ENCODE data around the gene DNAI1.

DNA sequence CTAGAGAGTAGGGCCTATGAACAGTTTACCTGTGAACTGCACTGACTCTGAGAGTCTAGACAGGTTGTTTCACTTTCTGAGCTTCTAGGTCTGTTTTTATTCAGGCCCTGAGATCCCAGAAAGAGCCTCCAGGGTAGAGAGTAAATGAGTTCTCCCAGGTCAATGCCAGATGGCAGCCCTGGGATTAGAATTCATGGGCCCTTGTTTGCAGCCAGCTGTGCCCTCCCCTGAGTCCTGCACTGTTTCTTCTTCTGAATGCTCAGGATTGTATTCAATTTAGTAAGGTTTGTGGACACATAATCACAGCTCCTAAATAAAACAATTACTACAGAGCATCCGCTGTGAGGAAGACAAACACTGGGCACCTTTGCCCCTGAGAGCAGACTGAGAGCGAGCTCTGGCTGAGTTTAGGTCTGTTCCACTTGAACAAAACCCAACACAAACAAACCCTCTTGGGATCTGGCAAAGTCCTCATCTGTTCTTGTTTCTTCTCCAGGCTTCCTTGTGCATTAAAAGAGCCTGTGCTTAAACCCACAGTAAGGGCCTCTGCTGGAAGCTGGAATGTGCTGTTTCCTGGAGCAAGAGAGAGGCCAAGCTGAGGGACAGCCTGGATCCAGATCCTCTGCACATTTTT lies 30.2 kb upstream of the DNAI1 start:
- TF ChIP-seq, protein P1, sequence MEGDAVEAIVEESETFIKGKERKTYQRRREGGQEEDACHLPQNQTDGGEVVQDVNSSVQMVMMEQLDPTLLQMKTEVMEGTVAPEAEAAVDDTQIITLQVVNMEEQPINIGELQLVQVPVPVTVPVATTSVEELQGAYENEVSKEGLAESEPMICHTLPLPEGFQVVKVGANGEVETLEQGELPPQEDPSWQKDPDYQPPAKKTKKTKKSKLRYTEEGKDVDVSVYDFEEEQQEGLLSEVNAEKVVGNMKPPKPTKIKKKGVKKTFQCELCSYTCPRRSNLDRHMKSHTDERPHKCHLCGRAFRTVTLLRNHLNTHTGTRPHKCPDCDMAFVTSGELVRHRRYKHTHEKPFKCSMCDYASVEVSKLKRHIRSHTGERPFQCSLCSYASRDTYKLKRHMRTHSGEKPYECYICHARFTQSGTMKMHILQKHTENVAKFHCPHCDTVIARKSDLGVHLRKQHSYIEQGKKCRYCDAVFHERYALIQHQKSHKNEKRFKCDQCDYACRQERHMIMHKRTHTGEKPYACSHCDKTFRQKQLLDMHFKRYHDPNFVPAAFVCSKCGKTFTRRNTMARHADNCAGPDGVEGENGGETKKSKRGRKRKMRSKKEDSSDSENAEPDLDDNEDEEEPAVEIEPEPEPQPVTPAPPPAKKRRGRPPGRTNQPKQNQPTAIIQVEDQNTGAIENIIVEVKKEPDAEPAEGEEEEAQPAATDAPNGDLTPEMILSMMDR (IDR thresholded peaks at IDR 0.05; ENCODE audit: insufficient read depth, low read length), result no peak
- TF ChIP-seq POLR2AphosphoS5 (IDR thresholded peaks at IDR 0.05; ENCODE audit: low read depth), result no peak
- TF ChIP-seq, protein P2, sequence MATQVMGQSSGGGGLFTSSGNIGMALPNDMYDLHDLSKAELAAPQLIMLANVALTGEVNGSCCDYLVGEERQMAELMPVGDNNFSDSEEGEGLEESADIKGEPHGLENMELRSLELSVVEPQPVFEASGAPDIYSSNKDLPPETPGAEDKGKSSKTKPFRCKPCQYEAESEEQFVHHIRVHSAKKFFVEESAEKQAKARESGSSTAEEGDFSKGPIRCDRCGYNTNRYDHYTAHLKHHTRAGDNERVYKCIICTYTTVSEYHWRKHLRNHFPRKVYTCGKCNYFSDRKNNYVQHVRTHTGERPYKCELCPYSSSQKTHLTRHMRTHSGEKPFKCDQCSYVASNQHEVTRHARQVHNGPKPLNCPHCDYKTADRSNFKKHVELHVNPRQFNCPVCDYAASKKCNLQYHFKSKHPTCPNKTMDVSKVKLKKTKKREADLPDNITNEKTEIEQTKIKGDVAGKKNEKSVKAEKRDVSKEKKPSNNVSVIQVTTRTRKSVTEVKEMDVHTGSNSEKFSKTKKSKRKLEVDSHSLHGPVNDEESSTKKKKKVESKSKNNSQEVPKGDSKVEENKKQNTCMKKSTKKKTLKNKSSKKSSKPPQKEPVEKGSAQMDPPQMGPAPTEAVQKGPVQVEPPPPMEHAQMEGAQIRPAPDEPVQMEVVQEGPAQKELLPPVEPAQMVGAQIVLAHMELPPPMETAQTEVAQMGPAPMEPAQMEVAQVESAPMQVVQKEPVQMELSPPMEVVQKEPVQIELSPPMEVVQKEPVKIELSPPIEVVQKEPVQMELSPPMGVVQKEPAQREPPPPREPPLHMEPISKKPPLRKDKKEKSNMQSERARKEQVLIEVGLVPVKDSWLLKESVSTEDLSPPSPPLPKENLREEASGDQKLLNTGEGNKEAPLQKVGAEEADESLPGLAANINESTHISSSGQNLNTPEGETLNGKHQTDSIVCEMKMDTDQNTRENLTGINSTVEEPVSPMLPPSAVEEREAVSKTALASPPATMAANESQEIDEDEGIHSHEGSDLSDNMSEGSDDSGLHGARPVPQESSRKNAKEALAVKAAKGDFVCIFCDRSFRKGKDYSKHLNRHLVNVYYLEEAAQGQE (IDR thresholded peaks at IDR 0.05; ENCODE audit: insufficient replicate concordance, low read depth), result no peak
